DND-41 (cell line): ENCODE data around the gene PHACTR3.

Experiments used
- ATAC-seq: fragments of 200-7000 bp; cut with Tn5 transposase; 3 replicates; pipeline ENCODE4 v1.9.1; 2021; ENCODE audit warnings: low read depth; ENCODE audit not compliant: insufficient read depth
- DNase-seq: peaks from one replicate; pipeline ENCODE4 v3.0.0-alpha.2; 2020
- H2AFZ ChIP-seq: 2 replicates; pipeline ENCODE4 v1.6.0; 2012; ENCODE audit warnings: low read depth, low read length
- H3K27ac ChIP-seq: 2 replicates; pipeline ENCODE4 v1.5.1; 2012; ENCODE audit warnings: low read length, inconsistent platforms
- H3K27me3 ChIP-seq: fragments of 200-600 bp; sonication (generic); 2 replicates; pipeline ENCODE4 v1.6.0; 2012; ENCODE audit warnings: low read length, mild to moderate bottlenecking, inconsistent platforms; ENCODE audit not compliant: insufficient read depth, poor library complexity
- H3K36me3 ChIP-seq: 2 replicates; pipeline ENCODE4 v1.5.1; 2012; ENCODE audit warnings: low read length, inconsistent platforms; ENCODE audit not compliant: insufficient read depth
- H3K4me1 ChIP-seq: 2 replicates; pipeline ENCODE4 v1.5.1; 2012; ENCODE audit warnings: mild to moderate bottlenecking, low read length; ENCODE audit not compliant: insufficient read depth
- H3K4me2 ChIP-seq: 2 replicates; pipeline ENCODE4 v1.6.0; 2012; ENCODE audit warnings: mild to moderate bottlenecking, moderate library complexity, low read length, inconsistent platforms; ENCODE audit not compliant: insufficient read depth
- H3K4me3 ChIP-seq, 2 experiments: fragments of 200-600 bp in 1 of 2; shearing (Covaris generic) in 1 of 2; 2 replicates each; pipeline ENCODE4 v1.5.1; 2012 to 2016; ENCODE audit warnings: inconsistent platforms in 2 of 2, low read length in 2 of 2, mild to moderate bottlenecking in 2 of 2, low read depth in 1 of 2, moderate library complexity in 1 of 2
- H3K79me2 ChIP-seq: 2 replicates; pipeline ENCODE4 v1.6.0; 2012; ENCODE audit warnings: low read length, inconsistent platforms; ENCODE audit not compliant: insufficient read depth
- H3K9ac ChIP-seq: 2 replicates; pipeline ENCODE4 v1.6.0; 2012; ENCODE audit warnings: low read depth, mild to moderate bottlenecking, inconsistent platforms, low read length, moderate library complexity
- H3K9me3 ChIP-seq: 2 replicates; pipeline ENCODE4 v1.5.1; 2012; ENCODE audit warnings: low read length, moderate library complexity, mild to moderate bottlenecking, inconsistent platforms; ENCODE audit not compliant: insufficient read depth, severe bottlenecking
- H4K20me1 ChIP-seq: 2 replicates; pipeline ENCODE4 v1.6.0; 2012; ENCODE audit warnings: low read length; ENCODE audit not compliant: insufficient read depth
- EZH2 ChIP-seq: IDR thresholded peaks from 3 replicates; pipeline ENCODE4 v1.6.1; 2012; ENCODE audit warnings: borderline replicate concordance, low read depth, mild to moderate bottlenecking, moderate library complexity, low read length, inconsistent platforms; ENCODE audit not compliant: severe bottlenecking
- TF ChIP-seq, protein P1 (sequence below): IDR thresholded peaks from 2 replicates; pipeline ENCODE4 v1.5.1; 2012; ENCODE audit warnings: borderline replicate concordance, low read length, moderate library complexity, mild to moderate bottlenecking; ENCODE audit not compliant: poor library complexity, severe bottlenecking; ENCODE audit errors: extremely low read depth

PHACTR3 gene

GRCh38 chr20:59665656-59666555, 61.6 kb downstream of the PHACTR3 start:
- H3K4me1 ChIP-seq = no peaks in the 10 kb centered on the region
- H3K9ac ChIP-seq = no peak overlapping the region
- H3K27ac ChIP-seq = no peak overlapping the region
- no peak overlapping the region for H3K4me3 ChIP-seq
- H3K79me2 ChIP-seq = no peaks in the 10 kb centered on the region
- TF ChIP-seq EZH2 = no peak
- TF ChIP-seq, protein P1, sequence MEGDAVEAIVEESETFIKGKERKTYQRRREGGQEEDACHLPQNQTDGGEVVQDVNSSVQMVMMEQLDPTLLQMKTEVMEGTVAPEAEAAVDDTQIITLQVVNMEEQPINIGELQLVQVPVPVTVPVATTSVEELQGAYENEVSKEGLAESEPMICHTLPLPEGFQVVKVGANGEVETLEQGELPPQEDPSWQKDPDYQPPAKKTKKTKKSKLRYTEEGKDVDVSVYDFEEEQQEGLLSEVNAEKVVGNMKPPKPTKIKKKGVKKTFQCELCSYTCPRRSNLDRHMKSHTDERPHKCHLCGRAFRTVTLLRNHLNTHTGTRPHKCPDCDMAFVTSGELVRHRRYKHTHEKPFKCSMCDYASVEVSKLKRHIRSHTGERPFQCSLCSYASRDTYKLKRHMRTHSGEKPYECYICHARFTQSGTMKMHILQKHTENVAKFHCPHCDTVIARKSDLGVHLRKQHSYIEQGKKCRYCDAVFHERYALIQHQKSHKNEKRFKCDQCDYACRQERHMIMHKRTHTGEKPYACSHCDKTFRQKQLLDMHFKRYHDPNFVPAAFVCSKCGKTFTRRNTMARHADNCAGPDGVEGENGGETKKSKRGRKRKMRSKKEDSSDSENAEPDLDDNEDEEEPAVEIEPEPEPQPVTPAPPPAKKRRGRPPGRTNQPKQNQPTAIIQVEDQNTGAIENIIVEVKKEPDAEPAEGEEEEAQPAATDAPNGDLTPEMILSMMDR = no peak
- H3K27me3 ChIP-seq = peaks cover 9% of the 10 kb centered on the region
- no peak for DNase-seq
- no peak for ATAC-seq
- H3K9me3 ChIP-seq = no peaks in the 10 kb centered on the region
- no peak overlapping the region for H2AFZ ChIP-seq
- H3K4me2 ChIP-seq = no peak overlapping the region
- no peaks in the 10 kb centered on the region for H3K36me3 ChIP-seq
- H4K20me1 ChIP-seq = peaks cover 2% of the 10 kb centered on the region; the same call in 1 of the 2 replicates

- DNase-seq (no peak), ATAC-seq (no peak)
- H3K4me3 ChIP-seq = no peak overlapping the region
- H4K20me1 ChIP-seq = peaks cover 7% of the 10 kb centered on the region
- TF ChIP-seq, protein P1 = no peak
- no peaks in the 10 kb centered on the region for H3K36me3 ChIP-seq
- no peaks in the 10 kb centered on the region for H3K79me2 ChIP-seq
- H3K27ac ChIP-seq = no peak overlapping the region
- H3K4me1 ChIP-seq = no peaks in the 10 kb centered on the region
- H3K9ac ChIP-seq = no peak overlapping the region
- H3K27me3 ChIP-seq = peaks cover 9% of the 10 kb centered on the region
- H3K4me2 ChIP-seq = no peak overlapping the region
- no peak overlapping the region for H2AFZ ChIP-seq
- no peaks in the 10 kb centered on the region for H3K9me3 ChIP-seq
Measured at GRCh38 chr20:59666586-59666985, 62.2 kb downstream of the PHACTR3 start.

DNA sequence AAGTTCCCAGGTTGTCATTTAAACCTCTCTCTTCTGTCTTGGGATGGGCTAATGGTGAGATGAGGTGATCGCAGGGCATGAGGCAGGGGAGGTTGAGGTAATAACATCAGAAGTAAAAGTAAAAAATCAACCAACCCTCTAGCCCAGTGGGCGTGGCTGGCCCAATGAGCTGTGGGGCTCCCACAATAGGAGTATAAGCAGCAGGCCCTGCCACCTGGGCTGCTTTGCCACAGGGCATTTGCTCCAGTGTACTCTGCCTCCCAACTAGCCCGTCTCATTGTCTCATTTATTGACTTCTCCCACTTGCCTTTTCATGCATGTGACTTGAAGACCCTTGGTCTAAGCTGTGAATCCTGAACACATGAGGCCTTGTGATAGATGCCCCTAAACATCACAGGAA, 62.8 kb downstream of the PHACTR3 start:
- ATAC-seq = no peak
- no peak for DNase-seq

More for the DNA sequence above, 62.8 kb downstream of the PHACTR3 start:
- no peak overlapping the region for H3K4me3 ChIP-seq
- peaks cover 10% of the 10 kb centered on the region for H3K27me3 ChIP-seq
- H3K9me3 ChIP-seq = no peaks in the 10 kb centered on the region
- H3K36me3 ChIP-seq = no peaks in the 10 kb centered on the region
- H4K20me1 ChIP-seq = peaks cover 10% of the 10 kb centered on the region
- no peaks in the 10 kb centered on the region for H3K4me1 ChIP-seq
- no peaks in the 10 kb centered on the region for H3K79me2 ChIP-seq
- H3K4me2 ChIP-seq = no peak overlapping the region
- no peak overlapping the region for H2AFZ ChIP-seq
- H3K9ac ChIP-seq = no peak overlapping the region
- no peak overlapping the region for H3K27ac ChIP-seq
- TF ChIP-seq, protein P1 = no peak
- TF ChIP-seq EZH2 = no peak
